ENCODE results near the gene IL4I1. TPM values are rescaled to one million over a fixed set of nuclear protein-coding genes. Genes with fewer than 3 reads are reported as not detected.

IL4I1 gene, protein sequence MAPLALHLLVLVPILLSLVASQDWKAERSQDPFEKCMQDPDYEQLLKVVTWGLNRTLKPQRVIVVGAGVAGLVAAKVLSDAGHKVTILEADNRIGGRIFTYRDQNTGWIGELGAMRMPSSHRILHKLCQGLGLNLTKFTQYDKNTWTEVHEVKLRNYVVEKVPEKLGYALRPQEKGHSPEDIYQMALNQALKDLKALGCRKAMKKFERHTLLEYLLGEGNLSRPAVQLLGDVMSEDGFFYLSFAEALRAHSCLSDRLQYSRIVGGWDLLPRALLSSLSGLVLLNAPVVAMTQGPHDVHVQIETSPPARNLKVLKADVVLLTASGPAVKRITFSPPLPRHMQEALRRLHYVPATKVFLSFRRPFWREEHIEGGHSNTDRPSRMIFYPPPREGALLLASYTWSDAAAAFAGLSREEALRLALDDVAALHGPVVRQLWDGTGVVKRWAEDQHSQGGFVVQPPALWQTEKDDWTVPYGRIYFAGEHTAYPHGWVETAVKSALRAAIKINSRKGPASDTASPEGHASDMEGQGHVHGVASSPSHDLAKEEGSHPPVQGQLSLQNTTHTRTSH
- total RNA-seq: 24.2 and 29.4 TPM in 2 replicates

DNA sequence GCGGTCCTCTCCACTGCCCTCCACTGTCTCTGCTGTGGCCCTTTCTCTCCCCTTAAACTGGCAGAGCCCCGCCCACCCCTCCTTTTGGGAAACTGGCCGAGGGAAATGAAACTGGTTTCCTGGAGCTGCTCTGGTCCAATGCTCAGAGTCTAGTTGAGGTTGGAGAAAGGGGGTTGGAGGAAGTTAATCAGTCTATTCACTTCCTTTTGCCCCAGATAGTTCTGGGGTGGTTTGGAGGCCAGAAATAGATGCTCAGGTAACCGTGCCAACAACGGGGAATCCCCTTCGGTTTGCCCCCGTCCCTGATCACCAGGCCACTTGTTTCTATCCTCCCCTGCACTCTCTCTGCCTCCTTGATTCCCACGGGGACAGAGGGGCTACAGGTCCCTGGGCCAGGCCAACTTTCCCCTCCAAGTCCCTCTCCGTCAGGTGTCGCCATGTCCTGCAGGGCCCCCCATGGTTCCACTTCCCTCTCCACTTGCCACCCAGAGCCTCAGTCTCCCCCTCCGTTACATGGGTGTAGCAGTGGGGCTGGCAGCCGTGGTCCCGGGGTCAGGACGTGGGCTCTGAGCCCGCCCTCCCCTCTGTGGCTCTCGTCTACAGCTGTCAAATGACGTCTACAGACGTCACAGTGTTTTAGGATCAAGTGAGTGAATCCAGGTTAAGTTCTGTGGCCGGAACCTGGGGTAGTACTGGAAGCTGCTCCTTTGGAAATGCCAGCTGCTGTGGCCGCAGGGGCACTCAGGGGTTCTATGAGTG, at the start of gene IL4I1:
Gene IL4I1, minus strand, starts transcription at position 25 of the 759 bp plus-strand sequence. CDS start 727 bp downstream, outside the sequence.

DNA sequence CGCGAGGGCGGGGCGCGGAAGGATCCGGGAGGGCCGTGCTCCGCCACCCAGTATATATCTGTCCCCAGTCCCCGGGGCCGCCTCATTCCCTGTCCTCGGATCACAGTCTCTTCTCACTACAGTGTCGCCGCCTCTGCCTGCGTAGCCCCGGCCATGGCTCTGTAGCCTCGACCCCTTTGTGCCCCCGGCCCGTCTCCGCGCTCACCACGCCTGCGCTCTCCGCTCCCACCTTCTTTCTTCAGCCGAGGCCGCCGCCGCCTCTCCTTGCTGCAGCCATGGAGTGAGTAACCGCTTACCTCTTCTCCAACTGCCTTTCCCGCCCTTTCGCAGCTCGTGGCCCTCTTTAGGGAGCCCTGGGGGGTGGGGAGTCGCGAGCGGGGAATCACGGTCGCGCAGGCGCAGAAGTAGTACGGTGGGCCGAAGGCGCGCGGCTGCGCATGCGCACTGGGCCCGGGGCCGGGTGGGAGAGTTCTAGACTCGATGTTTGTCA, 32.5 kb upstream of the IL4I1 start, which contains the start of the genes ATF5 and NUP62:
Gene ATF5, plus strand, starts transcription at position 85 of the 490 bp plus-strand sequence. CDS start 1,646 bp downstream, outside the sequence.
Gene NUP62, minus strand, starts transcription at position 384 of the 490 bp plus-strand sequence. CDS start 19,697 bp downstream, outside the sequence.

DNA sequence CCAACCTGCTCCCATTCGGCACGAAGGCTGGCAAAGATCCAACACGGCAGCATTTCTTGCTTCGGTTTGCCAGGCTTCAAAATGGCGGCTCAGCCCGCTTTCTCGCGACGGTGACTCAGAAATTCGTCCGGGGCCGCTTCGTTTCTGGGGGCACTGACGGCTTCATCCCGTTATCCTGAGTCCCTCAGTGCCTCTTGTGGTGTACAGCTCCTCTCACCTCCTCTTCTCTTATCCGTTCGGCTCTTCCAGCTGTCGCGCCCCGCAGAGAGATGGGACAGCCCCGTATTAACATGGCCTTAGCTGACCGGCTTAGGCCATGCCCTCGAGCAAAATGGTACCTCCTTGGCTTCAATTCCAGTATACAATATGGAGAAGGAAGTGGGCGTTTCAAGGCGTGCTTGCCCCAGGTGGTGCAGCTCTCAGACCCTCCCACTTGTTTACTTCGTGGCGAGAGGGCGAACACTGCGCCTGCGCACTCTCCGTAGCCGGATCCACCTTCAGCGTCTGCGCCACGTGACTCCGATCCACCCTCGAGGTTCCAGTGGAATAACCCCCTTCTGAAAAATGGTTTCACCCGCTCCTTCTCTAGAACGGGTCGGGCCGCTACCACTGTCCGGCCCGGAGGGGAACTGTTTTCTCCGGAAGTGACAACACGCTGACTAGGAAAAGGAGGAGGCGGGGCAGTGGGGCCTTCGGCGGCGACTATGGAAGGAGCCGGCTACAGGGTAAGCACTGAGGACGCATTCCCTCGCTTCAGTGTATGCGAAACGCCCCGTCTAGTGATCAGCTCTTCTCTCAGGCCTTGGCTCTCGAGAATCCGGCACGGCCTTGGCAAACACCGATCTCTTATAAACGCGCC, 19.4 kb downstream of the IL4I1 start, which contains the start of the genes AKT1S1 and TBC1D17:
Gene AKT1S1, minus strand, starts transcription at position 336 of the 859 bp plus-strand sequence. CDS start 4,060 bp downstream, outside the sequence.
Gene TBC1D17, plus strand, starts transcription at position 683 of the 859 bp plus-strand sequence. Its CDS starts 22 bp downstream, at position 705.

DNA sequence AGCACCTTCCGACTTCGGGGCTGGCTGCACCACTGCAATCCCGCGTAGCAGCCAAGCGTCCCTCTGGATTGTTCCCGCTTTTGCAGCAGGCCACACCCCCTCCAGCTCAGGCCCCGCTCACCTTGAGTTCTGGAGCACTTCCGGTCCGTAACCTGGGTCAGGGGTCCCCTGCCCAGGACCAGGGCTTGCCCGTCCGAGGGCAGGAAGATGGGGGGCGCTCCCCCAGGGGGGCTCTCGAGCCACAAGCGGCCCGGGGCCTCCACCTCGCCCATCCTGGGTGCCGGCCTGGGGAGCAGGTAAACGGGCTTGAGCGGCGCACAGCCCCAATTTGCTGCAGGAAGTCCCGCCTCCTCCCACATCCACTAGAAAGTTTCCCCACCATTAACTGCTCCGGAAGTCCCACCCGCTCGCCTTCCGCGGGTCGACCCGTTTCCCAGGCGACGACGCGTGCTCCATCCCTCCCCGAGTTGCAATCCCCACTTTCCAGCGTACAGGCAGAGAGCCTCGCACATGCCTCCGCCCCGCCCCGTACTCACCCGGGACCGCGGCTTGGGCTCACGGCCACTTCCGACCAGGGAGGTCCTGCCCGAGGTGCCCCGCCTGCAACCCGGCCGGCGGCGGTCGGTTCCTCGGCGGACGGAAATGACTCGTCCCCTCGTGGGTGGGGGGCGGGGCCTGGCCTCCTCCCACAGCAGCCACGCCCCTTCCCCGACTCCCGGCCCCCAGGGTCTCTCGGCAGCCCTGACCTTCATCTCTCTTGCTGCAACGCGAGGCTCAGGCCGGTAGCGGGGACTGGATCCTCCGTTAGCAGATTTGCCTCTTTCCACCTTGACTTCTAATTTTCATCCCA, 29.5 kb downstream of the IL4I1 start, which contains the start of gene PNKP:
Gene PNKP, minus strand, starts transcription at position 644 of the 850 bp plus-strand sequence. Its CDS starts 372 bp downstream, at position 272.

DNA sequence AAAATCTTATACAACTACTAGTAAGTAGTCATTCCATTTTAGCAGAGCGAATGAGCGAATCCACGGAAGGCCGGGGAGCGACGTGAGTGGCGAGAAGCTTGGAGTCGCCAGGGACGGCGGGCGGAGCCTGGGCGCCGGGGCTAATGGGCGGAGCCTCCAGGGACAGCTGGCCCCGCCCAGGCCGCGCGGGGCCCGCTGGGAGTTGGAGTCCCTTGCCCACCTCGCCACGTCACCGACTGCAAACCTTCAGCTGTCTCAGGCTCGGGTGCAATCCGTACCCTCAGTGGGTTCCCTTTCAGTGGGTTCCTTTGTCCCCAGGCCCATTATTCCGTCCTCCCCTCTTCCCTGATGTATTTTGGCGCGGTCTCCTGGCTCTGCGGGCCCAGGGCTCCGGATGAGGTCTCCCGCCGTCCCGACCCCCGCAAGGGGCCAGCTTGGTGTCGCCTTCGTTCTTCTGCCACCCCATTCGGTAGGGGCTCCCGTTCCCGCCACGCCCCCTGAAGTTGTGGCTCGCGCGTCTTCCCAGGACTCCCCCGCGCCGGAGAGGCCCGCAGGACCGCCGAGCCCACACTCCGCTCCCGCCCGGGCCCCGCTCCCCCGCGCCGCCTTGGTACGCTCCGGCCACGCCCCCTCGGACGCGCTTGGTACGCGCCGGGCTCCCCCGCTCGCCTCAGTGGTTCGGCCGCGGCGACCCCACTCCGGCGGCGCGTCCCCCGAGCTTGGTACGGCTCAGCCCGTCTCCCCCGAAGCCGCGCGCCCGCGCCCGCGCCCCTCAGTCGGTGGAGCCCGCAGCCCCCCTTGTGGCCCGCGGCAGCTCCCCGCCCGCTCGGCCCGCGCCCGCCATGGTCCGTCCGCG, 46.0 kb downstream of the IL4I1 start, which contains the start of gene PTOV1:
Gene PTOV1, plus strand, starts transcription at position 673 of the 856 bp plus-strand sequence.

Other genes with a start within 250 kb of the IL4I1 start
- gene IRF3, start 231.0 kb downstream of the IL4I1 start, total RNA-seq: 46.5 and 55.2 TPM in 2 replicates
- gene BCL2L12, start 231.0 kb downstream of the IL4I1 start, total RNA-seq: 33.2 TPM in 2 replicates
- 329 and 369 TPM in 2 replicates for gene PRMT1, start 219.6 kb downstream of the IL4I1 start, total RNA-seq
- gene ADM5, start 207.3 kb downstream of the IL4I1 start, total RNA-seq: 0.33 and 0.49 TPM in 2 replicates
- gene CPT1C, start 205.8 kb downstream of the IL4I1 start, total RNA-seq: 11.9 and 12.3 TPM in 2 replicates
- gene TSKS, start 133.6 kb downstream of the IL4I1 start, total RNA-seq: 1.5 TPM in 1 of 2 replicates, not detected in the other
- gene AP2A1, start 129.9 kb downstream of the IL4I1 start, total RNA-seq: 108 and 110 TPM in 2 replicates
- gene FUZ, start 83.6 kb downstream of the IL4I1 start, total RNA-seq: 13.8 and 17.1 TPM in 2 replicates
- gene MED25, start 78.6 kb downstream of the IL4I1 start, total RNA-seq: 25.2 and 25.6 TPM in 2 replicates
- gene PTOV1, start 45.7 kb downstream of the IL4I1 start, total RNA-seq: 57.6 and 64.4 TPM in 2 replicates
- gene PNKP, start 29.3 kb downstream of the IL4I1 start, total RNA-seq: 59.5 and 63.0 TPM in 2 replicates
- 26.5 and 30.4 TPM in 2 replicates for gene AKT1S1, start 19.5 kb downstream of the IL4I1 start, total RNA-seq
- gene TBC1D17, start 19.2 kb downstream of the IL4I1 start, total RNA-seq: 18.0 and 20.2 TPM in 2 replicates
- 20.9 and 23.4 TPM in 2 replicates for gene ATF5, start 32.3 kb upstream of the IL4I1 start, total RNA-seq
- 77.1 and 85.3 TPM in 2 replicates for gene NUP62, start 32.6 kb upstream of the IL4I1 start, total RNA-seq
- gene SIGLEC11, start 64.3 kb upstream of the IL4I1 start, total RNA-seq: 0.25 TPM in 1 of 2 replicates, not detected in the other
- 27.2 and 28.0 TPM in 2 replicates for gene VRK3, start 128.5 kb upstream of the IL4I1 start, total RNA-seq
- 5.3 and 6.6 TPM in 2 replicates for gene ZNF473, start 129.1 kb upstream of the IL4I1 start, total RNA-seq